Measurements from ENCODE around the gene EEA1. TPM values are rescaled to one million over a fixed set of nuclear protein-coding genes. Genes with fewer than 3 reads are reported as not detected.

Gene EEA1
- 18.7 and 25.0 TPM in 2 replicates for total RNA-seq

GRCh38 chr12:92928962-92929915, at the start of gene EEA1:
Gene EEA1 (minus strand): TSS chr12:92929295. CDS start chr12:92929066, 229 bp downstream.
- peak within 1 kb of the TSS; percentile 84 for H3K4me3 ChIP-seq (ENCODE audit: low read depth, low read length)
- peak; percentile 96 for DNase-seq (ENCODE audit: low read depth)
- TF ChIP-seq CTCF (IDR thresholded peaks at IDR 0.05; ENCODE audit: insufficient read depth, low read depth, low read length), result peak; percentile 6

DNA sequence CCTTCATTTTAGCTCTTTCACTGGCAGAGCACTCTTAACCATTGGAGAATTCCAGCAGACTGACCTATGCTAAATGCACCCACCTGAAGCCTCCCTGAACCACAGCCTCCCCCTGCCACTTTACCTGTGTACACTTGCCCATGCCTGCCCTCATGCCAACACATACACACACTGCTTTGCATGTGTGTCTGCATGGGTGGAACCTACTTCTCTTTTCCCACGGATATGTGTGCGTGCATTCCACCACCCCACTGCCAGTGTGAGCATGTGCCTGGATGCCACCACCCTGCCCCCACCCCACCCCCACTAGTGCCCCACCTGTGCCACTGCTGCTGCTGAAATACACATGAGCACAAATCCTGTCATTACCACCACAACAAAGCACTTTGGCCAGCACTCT, 49.5 kb upstream of the EEA1 start:
- H3K4me3 ChIP-seq (ENCODE audit: low read depth, low read length), result no peak overlapping the region
- no peak for DNase-seq (ENCODE audit: low read depth)
- TF ChIP-seq CTCF (IDR thresholded peaks at IDR 0.05; ENCODE audit: insufficient read depth, low read depth, low read length), result no peak

DNA sequence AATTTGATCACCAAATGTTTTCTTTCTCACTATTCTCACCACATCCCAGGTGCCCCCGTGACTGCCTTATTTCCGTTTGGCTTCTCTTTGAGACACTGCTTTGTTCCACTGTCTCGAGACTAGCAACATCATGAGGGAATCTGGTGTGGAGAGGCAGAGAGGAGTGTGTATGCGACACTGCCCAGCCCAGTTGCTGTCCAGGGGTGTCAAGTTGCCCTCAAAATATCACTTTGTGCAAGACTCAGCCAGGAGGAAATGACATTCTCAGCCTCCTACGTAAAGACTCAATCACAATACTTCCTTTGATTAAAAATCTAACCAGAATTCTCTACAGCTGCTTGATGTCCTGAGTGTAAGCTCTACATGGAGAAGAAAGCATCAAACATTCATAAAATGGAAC, 48.2 kb upstream of the EEA1 start:
- H3K4me3 ChIP-seq (ENCODE audit: low read depth, low read length), result no peak overlapping the region
- no peak for TF ChIP-seq CTCF (IDR thresholded peaks at IDR 0.05; ENCODE audit: insufficient read depth, low read depth, low read length)
- no peak for DNase-seq (ENCODE audit: low read depth)

- TF ChIP-seq CTCF (IDR thresholded peaks at IDR 0.05; ENCODE audit: insufficient read depth, low read depth, low read length), result no peak
- H3K4me3 ChIP-seq (ENCODE audit: low read depth, low read length), result no peak overlapping the region
- DNase-seq (ENCODE audit: low read depth), result no peak
Measured at GRCh38 chr12:92974759-92975158, 45.7 kb upstream of the EEA1 start.

DNA sequence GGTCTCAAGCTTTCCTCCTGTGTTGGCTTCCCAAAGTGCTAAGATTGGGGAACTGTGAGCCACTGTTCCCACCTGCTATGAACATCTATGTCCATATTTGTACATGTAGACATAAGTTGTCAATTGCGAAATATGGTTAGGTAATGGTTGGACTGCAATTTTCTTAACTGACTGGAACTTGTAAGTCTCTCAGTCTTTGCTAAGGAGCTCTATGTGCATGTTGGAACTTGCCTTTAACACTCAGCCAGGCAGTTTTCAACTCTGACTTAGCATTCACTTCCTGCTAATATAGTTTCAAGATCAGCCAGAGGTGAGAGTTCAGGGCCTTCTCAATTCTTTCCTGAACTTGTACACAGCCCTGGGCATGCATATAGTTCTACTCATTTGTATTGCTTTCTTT, 44.5 kb upstream of the EEA1 start:
- no peak for TF ChIP-seq CTCF (IDR thresholded peaks at IDR 0.05; ENCODE audit: insufficient read depth, low read depth, low read length)
- DNase-seq (ENCODE audit: low read depth), result peak; percentile 93
- H3K4me3 ChIP-seq (ENCODE audit: low read depth, low read length), result no peak overlapping the region

DNA sequence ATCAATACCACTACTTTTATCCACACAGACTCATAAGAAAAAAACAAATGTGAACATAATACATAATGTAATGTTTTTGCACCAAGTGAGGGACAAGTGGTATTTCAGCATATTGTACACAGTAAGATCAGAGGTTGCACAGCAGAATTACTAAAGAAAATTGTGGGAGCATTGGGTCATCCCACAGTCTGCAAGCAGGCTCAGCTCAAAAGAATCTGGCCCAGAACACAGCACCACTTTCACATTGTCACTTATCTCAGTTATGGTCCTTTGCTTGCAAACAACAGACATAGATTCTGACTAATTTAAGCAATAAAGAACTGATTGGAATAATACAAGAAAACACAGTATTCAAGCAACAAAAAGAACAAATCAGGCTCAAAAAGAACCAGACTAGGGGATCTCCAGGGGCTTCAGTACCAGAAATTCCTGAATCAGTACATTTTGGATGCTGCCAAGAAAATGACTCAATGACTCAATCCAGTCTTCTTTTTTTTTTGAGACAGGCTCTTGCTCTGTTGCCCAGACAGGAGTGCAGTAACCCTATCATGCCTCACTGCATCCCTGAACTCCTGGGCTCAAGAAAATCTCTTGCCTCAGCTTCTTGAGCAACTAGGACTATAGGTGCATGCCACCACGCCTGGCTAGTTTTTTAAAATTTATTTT, 42.9 kb upstream of the EEA1 start:
- DNase-seq (ENCODE audit: low read depth), result peak; percentile 87
- no peak overlapping the region for H3K4me3 ChIP-seq (ENCODE audit: low read depth, low read length)
- TF ChIP-seq CTCF (IDR thresholded peaks at IDR 0.05; ENCODE audit: insufficient read depth, low read depth, low read length), result no peak

Data from fibroblast of villous mesenchyme (primary cell).